Endothelial cell (in vitro differentiated cells): Measurements from ENCODE around the gene SWAP70. TPM values are rescaled to one million over a fixed set of nuclear protein-coding genes. Genes with fewer than 3 reads are reported as not detected.

ENCODE experiments used
- DNase-seq: peaks from one replicate; pipeline ENCODE4 v3.0.0; 2021; ENCODE audit warnings: low spot score
- H3K27ac Mint-ChIP-seq: one replicate; pipeline ENCODE4 v1.8.0; 2021; ENCODE audit warnings: mixed read lengths, inconsistent platforms; ENCODE audit not compliant: unreplicated experiment
- H3K27me3 Mint-ChIP-seq: one replicate; pipeline ENCODE4 v1.8.0; 2021; ENCODE audit warnings: mild to moderate bottlenecking, moderate library complexity, mixed read lengths, inconsistent platforms; ENCODE audit not compliant: unreplicated experiment
- H3K36me3 Mint-ChIP-seq: one replicate; pipeline ENCODE4 v1.8.0; 2021; ENCODE audit warnings: mild to moderate bottlenecking, low read depth, mixed read lengths, inconsistent platforms; ENCODE audit not compliant: unreplicated experiment
- H3K4me1 Mint-ChIP-seq: one replicate; pipeline ENCODE4 v1.8.0; 2021; ENCODE audit warnings: mild to moderate bottlenecking, mixed read lengths, inconsistent platforms; ENCODE audit not compliant: unreplicated experiment
- H3K4me3 Mint-ChIP-seq: one replicate; pipeline ENCODE4 v1.8.0; 2021; ENCODE audit warnings: mild to moderate bottlenecking, mixed read lengths, inconsistent platforms; ENCODE audit not compliant: unreplicated experiment
- H3K9me3 Mint-ChIP-seq: one replicate; pipeline ENCODE4 v1.8.0; 2021; ENCODE audit warnings: mixed read lengths, inconsistent platforms; ENCODE audit not compliant: unreplicated experiment
- CTCF ChIP-seq: fragments of 200-600 bp; sonication (generic); IDR thresholded peaks from one replicate; pipeline ENCODE4 v1.5.0; 2021; ENCODE audit warnings: antibody characterized with exemption; ENCODE audit not compliant: unreplicated experiment
- total RNA-seq: library from RNA; stranded (reverse); fragmentation: NEBNext Ultra II Directional; extraction: Animal tissue kit (Norgen Biotek cat#: 25700); gene quantifications from one replicate; pipeline ENCODE4 v1.2.1, GENCODE V29; 2021; ENCODE audit not compliant: unreplicated experiment

The SWAP70 gene
- total RNA-seq, 1 donor from 2014 or later, result 36.0 TPM

DNA sequence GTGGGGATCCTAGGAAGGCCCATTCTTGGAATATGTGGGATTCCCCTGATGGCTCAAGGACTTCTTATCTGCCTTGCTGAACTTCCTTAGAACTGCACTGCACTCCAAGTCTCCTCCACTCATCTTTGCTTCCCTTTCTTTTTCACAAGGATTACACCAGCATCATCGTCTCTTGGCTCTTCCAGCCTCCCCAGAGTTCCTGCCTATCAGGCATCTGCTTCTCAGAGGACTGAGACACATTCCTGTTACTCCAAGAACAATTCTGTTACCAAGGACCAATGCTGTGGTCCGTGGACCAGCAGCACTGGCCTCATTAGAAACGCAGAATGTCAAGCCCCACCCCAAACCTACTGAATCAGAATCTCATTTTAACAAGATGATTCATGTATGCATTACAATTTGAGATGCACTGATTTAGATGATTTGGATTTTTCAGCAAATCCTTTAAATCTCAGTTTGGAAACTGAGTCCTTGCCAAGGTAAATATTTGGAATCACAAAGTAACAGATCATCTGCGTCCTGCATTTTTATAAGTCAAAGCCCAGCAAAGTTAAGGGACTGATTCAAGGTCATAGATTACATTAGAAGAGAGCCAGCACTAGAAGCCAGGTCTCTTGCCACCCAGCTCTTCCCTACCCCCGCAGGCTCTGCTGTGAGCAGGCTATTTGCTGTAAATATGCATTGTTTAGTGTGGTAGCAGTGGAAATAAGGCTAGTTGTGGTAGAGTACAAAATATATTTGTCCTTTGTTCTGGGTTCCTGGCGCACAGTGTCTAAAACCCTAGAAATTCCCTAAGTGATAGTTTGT lies 110.9 kb downstream of the SWAP70 start:
- TF ChIP-seq CTCF, result no peak
- Mint-ChIP-seq H3K4me1 (no peaks in the 10 kb centered on the region), H3K27ac (no peak overlapping the region), H3K36me3 (peaks cover 6% of the 10 kb centered on the region), H3K9me3 (no peaks in the 10 kb centered on the region), H3K4me3 (peak overlapping the region; percentile 26), H3K27me3 (peaks cover 1% of the 10 kb centered on the region)
- no peak for DNase-seq

DNA sequence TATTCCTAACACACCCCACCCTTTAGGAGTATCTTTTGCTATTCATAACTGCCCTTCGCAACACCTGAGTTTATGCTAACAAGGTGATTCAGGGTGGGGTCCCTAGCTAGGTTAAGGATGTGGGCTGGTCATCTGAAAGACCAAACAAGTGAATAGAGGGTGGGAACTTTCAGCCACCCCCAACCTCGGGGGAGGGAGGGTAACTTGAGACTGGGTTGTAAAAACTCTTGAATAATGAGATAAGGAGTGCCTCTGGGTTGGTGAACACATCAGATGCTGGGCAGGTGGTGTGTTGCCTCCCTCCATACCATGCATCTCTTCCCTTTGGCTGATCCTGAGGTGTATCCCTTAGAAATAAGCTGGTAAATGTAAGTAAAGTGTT lies 111.5 kb downstream of the SWAP70 start:
- Mint-ChIP-seq H3K4me1 (no peaks in the 10 kb centered on the region), H3K9me3 (no peaks in the 10 kb centered on the region), H3K4me3 (no peak overlapping the region), H3K36me3 (peaks cover 10% of the 10 kb centered on the region), H3K27me3 (peaks cover 1% of the 10 kb centered on the region), H3K27ac (no peak overlapping the region)
- no peak for TF ChIP-seq CTCF
- no peak for DNase-seq

- H3K27ac Mint-ChIP-seq, result no peak overlapping the region
- no peaks in the 10 kb centered on the region for H3K9me3 Mint-ChIP-seq
- H3K36me3 Mint-ChIP-seq, result peaks cover 17% of the 10 kb centered on the region
- TF ChIP-seq CTCF, result no peak
- no peaks in the 10 kb centered on the region for H3K27me3 Mint-ChIP-seq
- no peaks in the 10 kb centered on the region for H3K4me1 Mint-ChIP-seq
- no peak for DNase-seq
- no peak overlapping the region for H3K4me3 Mint-ChIP-seq
These were observed 112.3 kb downstream of the SWAP70 start for GRCh38 chr11:9776203-9776602.

GRCh38 chr11:9777066-9777465 lies 113.2 kb downstream of the SWAP70 start:
- TF ChIP-seq CTCF, result no peak
- H3K4me3 Mint-ChIP-seq, result no peak overlapping the region
- H3K27me3 Mint-ChIP-seq, result no peaks in the 10 kb centered on the region
- H3K36me3 Mint-ChIP-seq, result peaks cover 23% of the 10 kb centered on the region
- H3K27ac Mint-ChIP-seq, result no peak overlapping the region
- no peak for DNase-seq
- no peaks in the 10 kb centered on the region for H3K9me3 Mint-ChIP-seq
- H3K4me1 Mint-ChIP-seq, result no peaks in the 10 kb centered on the region

DNA sequence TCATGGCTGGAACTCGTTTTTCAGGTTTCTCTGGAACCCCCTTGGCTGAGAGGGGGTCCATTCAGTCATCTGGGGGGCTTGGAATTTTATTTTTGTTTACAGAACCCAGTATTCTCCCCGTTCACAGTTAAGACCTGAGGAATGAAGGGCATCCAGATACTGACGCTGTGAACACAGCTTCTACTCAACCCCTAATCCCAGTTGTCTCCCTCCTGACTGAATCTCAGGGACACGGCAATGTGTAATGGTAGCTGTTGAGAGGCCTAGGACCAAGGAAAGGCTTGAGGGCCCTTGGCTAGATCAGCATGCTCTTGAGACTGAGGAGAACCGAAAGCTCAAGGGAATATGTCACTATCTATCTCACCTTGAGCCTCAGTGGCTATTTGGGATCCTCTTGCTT lies 113.6 kb downstream of the SWAP70 start:
- Mint-ChIP-seq H3K9me3 (no peaks in the 10 kb centered on the region), H3K4me1 (no peaks in the 10 kb centered on the region), H3K27ac (no peak overlapping the region), H3K36me3 (peaks cover 26% of the 10 kb centered on the region), H3K4me3 (no peak overlapping the region), H3K27me3 (no peaks in the 10 kb centered on the region)
- TF ChIP-seq CTCF, result no peak
- no peak for DNase-seq
